HEK293 (cell line): Measurements from ENCODE around the gene BCAS3.

Experiments
- CTCF ChIP-seq: fragments of 450-650 bp; formaldehyde crosslinking; IDR thresholded peaks from 2 replicates; pipeline ENCODE4 v1.5.1; 2016; ENCODE audit warnings: missing biosample characterization, missing genetic modification characterization
- KLF17 ChIP-seq: fragments of 450-650 bp; formaldehyde crosslinking; IDR thresholded peaks from 2 replicates; pipeline ENCODE4 v1.5.1; 2016; ENCODE audit warnings: missing biosample characterization, missing genetic modification characterization
- MZF1 ChIP-seq: fragments of 450-650 bp; formaldehyde crosslinking; IDR thresholded peaks from 2 replicates; pipeline ENCODE4 v1.5.1; 2017; ENCODE audit warnings: missing biosample characterization, missing genetic modification characterization, borderline replicate concordance
- ZBTB21 ChIP-seq: fragments of 450-650 bp; formaldehyde crosslinking; IDR thresholded peaks from 2 replicates; pipeline ENCODE4 v1.5.1; 2017; ENCODE audit warnings: missing biosample characterization, missing genetic modification characterization
- ZNF341 ChIP-seq: fragments of 450-650 bp; formaldehyde crosslinking; IDR thresholded peaks from 2 replicates; pipeline ENCODE4; 2016; ENCODE audit warnings: low read depth, missing biosample characterization, missing genetic modification characterization
- ZNF777 ChIP-seq: fragments of 450-650 bp; formaldehyde crosslinking; IDR thresholded peaks from 2 replicates; pipeline ENCODE4 v1.5.1; 2017; ENCODE audit warnings: missing biosample characterization, missing genetic modification characterization, borderline replicate concordance

- TF ChIP-seq ZBTB21: no peak
- TF ChIP-seq CTCF (tag by site-specific recombination): no peak
- no peak for TF ChIP-seq KLF17 (tag by site-specific recombination)
- TF ChIP-seq MZF1 (tag by site-specific recombination): no peak
- no peak for TF ChIP-seq ZNF777 (tag by site-specific recombination)
- no peak for TF ChIP-seq ZNF341 (tag by site-specific recombination)
Observed at GRCh38 chr17:61227866-61228265, 550.2 kb downstream of the BCAS3 start.
